ENCODE measurements around the gene CCBE1. TPM values are rescaled to one million over a fixed set of nuclear protein-coding genes. Genes with fewer than 3 reads are reported as not detected.
"Not testable (repeated sequence)": the region's sequence is repeated elsewhere in the genome, so short reads cannot be mapped to it uniquely, and the experiment has no call there.

Gene CCBE1
- total and polyA plus RNA-seq, 9 of the 15 experiments (the other 6 are each of a cell fraction or from before 2014, with no cell fraction given), result 0.20 TPM; not detected in 8

DNA sequence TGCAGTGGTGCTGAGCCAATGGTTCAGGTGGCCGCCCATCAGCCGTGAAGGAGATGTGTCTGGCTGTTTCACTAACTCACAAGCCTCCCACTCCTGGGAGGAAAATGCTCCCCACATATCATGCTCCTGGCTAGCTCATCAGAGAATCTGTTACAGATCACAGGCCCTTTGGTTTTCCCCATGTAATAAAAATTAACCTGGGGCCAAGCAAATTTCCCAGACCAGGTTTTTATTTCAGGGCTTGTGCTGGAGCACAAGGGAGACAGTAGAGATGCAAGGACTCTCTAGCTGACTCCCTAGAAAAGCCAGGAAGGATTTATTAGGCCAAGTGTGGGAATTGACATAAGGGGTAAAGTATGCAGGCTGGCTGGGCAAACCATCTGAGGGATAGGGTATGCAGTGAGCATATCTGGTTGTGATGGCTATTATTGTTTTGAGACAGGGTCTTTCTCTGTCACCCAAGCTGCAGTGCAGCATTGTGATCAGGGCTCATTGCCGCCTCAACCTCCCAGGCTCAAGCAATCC, 40.6 kb upstream of the CCBE1 start:
- CTCF ChIA-PET (ENCODE audit: low intra/inter-chr PET ratio), result no interaction called here
- no peak for FAIRE-seq
- TF ChIP-seq, protein P1, sequence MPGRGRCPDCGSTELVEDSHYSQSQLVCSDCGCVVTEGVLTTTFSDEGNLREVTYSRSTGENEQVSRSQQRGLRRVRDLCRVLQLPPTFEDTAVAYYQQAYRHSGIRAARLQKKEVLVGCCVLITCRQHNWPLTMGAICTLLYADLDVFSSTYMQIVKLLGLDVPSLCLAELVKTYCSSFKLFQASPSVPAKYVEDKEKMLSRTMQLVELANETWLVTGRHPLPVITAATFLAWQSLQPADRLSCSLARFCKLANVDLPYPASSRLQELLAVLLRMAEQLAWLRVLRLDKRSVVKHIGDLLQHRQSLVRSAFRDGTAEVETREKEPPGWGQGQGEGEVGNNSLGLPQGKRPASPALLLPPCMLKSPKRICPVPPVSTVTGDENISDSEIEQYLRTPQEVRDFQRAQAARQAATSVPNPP (IDR thresholded peaks at IDR 0.05; ENCODE audit: borderline replicate concordance, insufficient read depth, insufficient read length), result no peak
- no peak for TF ChIP-seq ARID2 (IDR thresholded peaks at IDR 0.05)

DNA sequence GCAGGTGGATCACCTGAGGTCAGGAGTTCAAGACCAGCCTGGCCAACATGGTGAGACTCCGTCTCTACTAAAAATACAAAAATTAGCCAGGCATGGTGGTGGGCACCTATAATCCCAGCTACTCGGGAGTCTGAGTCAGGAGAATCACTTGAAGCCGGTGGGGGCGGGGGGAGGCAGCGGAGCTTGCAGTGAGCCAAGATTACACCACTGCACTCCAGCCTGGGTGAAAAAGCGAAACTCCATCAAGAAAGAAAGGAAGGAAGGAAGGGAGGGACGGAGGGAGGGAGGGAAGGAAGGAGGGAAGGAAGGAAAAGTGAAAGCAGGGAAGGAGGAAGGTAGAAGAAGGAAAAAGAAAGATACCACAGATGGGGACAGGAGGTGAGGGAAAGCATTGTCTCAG, 40.1 kb upstream of the CCBE1 start:
- H3K79me2 ChIP-seq (ENCODE audit: control insufficient read depth, insufficient read depth, low read length); H3K4me1 ChIP-seq (replicated peaks in 1 of 2; ENCODE audit: control insufficient read depth in 2 of 2, insufficient read depth in 2 of 2, low read length in 2 of 2); DNase-seq (ENCODE audit: extremely low read depth in 1 of 4, low spot score in 3 of 4); H3K4me3 ChIP-seq; H3K36me3 ChIP-seq (ENCODE audit: control insufficient read depth, insufficient read depth, low read length); H3K27me3 ChIP-seq (ENCODE audit: control insufficient read depth in 2 of 2, insufficient read depth in 2 of 2, low read length in 2 of 2); POLR2A ChIA-PET; H3K9me3 ChIP-seq (replicated peaks; ENCODE audit: control insufficient read depth, insufficient read depth, low read depth, low read length); FAIRE-seq; H2AFZ ChIP-seq (ENCODE audit: low read depth, low read length); BruUV-seq (replicated peaks); H3K9me1 ChIP-seq (ENCODE audit: control insufficient read depth, insufficient read depth, low read length); H4K20me1 ChIP-seq (replicated peaks; ENCODE audit: control insufficient read depth, insufficient read depth, low read length); ATAC-seq; intact Hi-C loops (cut with micrococcal nuclease); H3K4me2 ChIP-seq (ENCODE audit: insufficient read depth, low read length); CTCF ChIA-PET (ENCODE audit: low intra/inter-chr PET ratio); H3K27ac ChIP-seq (ENCODE audit: extremely low read depth, low read depth, low read length); in situ Hi-C loops (cut with MboI); H3K9ac ChIP-seq (ENCODE audit: insufficient read depth in 1 of 2, low read depth in 2 of 2, low read length in 2 of 2): not testable (repeated sequence)
- WGBS (ENCODE audit: insufficient coverage, low coverage, missing lambda C conversion rate), result 0% methylated on average over 4 of the region's 7 CpGs

More for the DNA sequence above, 40.6 kb upstream of the CCBE1 start:
- Histone ChIP-seq H3K9me3 (replicated peaks; ENCODE audit: control insufficient read depth, insufficient read depth, low read depth, low read length) (no peaks in the 10 kb centered on the region), H3K9me1 (ENCODE audit: control insufficient read depth, insufficient read depth, low read length) (no peaks in the 10 kb centered on the region), H2AFZ (ENCODE audit: low read depth, low read length) (no peak overlapping the region), H3K79me2 (ENCODE audit: control insufficient read depth, insufficient read depth, low read length) (no peaks in the 10 kb centered on the region), H3K36me3 (ENCODE audit: control insufficient read depth, insufficient read depth, low read length) (no peaks in the 10 kb centered on the region), H3K4me1 (replicated peaks in 1 of 2; ENCODE audit: control insufficient read depth in 2 of 2, insufficient read depth in 2 of 2, low read length in 2 of 2) (no peaks in the 10 kb centered on the region), H3K4me3 (no peak overlapping the region), H3K27ac (ENCODE audit: extremely low read depth, low read depth, low read length) (no peak overlapping the region), H3K9ac (ENCODE audit: insufficient read depth in 1 of 2, low read depth in 2 of 2, low read length in 2 of 2) (no peak overlapping the region), H4K20me1 (replicated peaks; ENCODE audit: control insufficient read depth, insufficient read depth, low read length) (no peaks in the 10 kb centered on the region), H3K4me2 (ENCODE audit: insufficient read depth, low read length) (no peak overlapping the region), H3K27me3 (ENCODE audit: control insufficient read depth in 2 of 2, insufficient read depth in 2 of 2, low read length in 2 of 2) (no peaks in the 10 kb centered on the region)
- WGBS (ENCODE audit: insufficient coverage, low coverage, missing lambda C conversion rate), result 4% methylated on average over 3 of the region's 3 CpGs
- in situ Hi-C loops (cut with MboI) (no loop called here), intact Hi-C loops (cut with micrococcal nuclease) (no loop called here)
- no TSS peak for BruUV-seq (replicated peaks)
- ATAC-seq, result no peak
- no peak for DNase-seq (ENCODE audit: extremely low read depth in 1 of 4, low spot score in 3 of 4)
- POLR2A ChIA-PET, result no interaction called here
